Loucy (cell line): Measurements from ENCODE around the gene IFT52.

Experiments used
- CTCF ChIP-seq: fragments of 200-600 bp; sonication (generic); conservative IDR thresholded peaks from 2 replicates; pipeline ENCODE4 v1.5.1; 2014; ENCODE audit warnings: mild to moderate bottlenecking, antibody characterized with exemption, low read length
- EZH2phosphoT487 ChIP-seq: fragments of 200-600 bp; IDR thresholded peaks from 2 replicates; pipeline ENCODE4 v1.6.1; 2018; ENCODE audit warnings: antibody characterized with exemption, mild to moderate bottlenecking, moderate library complexity, borderline replicate concordance

GRCh38 chr20:43653966-43654365 is 63.2 kb downstream of the IFT52 start:
- TF ChIP-seq CTCF, result no peak
- TF ChIP-seq EZH2phosphoT487, result no peak
